DMS153 (cell line): Measurements from ENCODE around the gene RASGEF1C.

Experiments
- DNase-seq: peaks from one replicate; lab custom pipeline; 2025; lab: John Stamatoyannopoulos, UW

RASGEF1C gene

DNA sequence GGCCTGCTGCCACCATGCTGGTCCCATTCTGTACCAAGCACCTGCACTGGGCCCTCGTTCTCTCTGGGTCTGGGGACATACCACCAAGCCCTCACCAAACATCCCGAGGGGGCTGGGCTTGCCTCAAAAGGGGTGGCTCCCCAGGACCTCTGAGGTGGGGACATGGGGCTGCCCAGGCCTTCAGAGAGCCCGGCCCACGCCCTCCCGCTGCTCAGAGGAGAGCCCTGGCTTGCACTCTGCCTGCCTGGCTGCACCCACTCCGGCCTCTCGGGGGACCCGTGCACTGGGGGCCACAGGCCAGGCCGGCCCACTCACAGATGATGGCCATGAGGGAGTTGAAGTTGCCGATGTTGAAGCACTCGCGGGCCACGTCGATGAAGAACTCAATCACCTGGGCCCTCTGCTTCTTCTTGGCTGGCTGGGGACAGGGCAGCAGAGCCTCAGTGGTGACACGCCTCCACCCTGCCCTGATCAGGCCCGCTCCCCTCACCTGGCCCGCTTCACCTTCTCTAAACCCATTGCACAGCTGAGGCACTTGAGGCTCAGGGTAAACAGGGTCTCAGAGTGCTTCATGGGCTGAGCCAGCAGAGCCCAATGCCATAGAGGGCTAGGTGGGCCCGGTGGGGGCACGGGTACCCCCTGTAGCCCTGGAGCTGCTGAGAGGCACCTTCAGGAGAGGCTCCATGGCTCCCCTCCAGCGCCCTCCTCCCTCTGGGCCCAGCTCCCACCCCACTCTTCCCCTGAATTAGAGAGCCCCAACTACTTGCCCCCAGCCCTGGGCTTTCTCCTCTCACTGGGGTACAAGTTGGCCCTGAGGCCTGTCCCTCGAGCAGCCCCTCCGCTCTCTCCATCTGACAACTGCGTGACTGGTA, 89.7 kb downstream of the RASGEF1C start:
- no peak for DNase-seq

DNA sequence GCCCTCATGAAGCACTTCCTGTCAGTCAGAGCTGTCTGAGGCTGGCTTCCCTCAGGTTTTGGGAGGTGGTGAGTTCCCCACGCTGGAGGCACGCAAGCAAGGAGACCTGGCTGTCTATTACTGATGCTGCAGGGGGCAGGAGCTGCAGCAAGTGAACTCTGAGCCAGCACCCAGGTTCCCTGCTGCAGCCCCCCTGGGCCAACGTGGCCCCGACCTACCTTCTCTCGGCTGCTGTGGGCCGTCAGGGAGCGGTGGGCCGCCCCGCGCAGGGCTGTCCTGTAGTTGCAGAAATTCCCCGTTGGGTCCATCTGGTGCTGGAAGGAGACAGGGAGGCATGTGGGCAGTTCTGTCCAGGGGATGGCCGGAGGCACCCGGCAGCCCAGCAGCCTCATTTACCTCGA, 90.6 kb downstream of the RASGEF1C start:
- no peak for DNase-seq

DNA sequence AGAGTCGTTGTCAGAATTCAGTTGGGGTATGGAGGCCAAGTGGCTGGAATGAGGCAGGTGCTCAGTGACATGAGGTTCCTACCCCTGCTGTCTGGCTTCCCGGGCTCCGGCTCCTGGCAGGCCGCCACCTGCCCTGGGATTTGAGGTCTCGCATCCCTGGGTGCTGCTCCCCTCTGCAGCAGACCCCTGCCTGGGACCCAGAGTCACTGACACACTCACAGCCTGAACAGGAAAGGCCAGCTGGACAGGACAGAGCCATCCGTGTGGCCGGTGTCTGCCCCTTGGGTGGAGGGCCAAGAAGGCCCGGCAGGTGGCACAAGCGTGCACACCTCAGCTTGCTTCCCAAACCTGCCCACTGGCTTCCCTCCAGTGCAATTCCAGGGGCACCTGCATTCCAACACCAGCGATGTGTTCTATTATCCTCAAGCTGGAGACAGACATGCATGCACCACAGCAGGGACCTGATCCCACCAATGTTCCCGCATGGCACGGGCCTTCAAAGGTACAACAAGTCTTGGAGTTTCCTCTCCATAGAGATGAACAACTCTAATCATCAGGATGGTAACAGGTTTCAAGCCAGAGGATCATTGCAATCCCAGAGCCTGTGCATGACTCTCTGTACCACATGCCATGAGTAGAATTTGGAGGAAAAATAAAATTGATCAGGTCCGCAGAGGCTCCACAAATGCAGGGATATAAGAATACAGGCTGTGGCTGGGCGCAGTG, 91.8 kb downstream of the RASGEF1C start:
- no peak for DNase-seq

DNA sequence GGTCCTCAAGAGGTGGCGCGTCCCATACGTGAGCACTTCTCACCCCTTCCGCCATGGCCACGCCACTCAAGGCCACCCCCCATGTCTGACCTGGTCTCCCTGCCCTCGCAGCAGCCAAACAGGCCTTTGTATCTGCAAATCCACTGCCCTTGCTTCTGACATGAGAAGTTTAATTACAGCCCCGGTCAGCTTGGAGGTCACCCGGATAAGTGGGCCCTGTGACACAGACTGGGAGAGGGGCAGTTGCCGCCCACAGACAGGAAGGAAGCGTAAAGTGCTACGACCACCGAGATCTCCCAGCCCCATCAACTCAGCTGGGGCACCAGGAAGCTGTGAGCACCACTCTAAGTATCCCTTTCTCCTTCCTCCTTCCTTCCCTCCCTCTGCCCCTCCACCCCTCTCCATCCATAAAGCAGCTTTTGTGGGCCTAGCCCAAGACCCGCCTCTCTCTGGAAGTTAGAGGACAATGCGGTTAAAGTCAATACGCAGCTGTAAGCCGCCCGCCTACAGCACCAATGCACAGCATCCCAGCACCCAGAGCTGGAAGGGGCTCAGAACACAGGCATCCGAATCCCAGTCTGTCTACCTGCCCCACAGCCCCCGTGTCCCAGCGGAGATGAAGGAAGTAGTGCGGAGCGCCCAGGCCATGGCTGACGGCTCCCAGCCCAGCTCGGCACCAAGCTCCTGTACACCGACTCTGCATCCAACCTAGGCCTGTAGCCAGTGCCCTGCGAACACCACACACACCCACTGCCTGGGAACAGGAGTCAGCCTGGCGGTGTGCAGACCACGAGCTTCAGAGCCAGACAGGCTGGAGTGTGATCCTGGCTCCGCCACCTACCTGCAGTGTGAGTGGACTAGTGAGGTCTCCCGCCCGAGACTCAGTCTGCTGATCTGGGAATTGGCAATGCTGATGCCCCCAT, 92.7 kb downstream of the RASGEF1C start:
- DNase-seq = no peak

DNA sequence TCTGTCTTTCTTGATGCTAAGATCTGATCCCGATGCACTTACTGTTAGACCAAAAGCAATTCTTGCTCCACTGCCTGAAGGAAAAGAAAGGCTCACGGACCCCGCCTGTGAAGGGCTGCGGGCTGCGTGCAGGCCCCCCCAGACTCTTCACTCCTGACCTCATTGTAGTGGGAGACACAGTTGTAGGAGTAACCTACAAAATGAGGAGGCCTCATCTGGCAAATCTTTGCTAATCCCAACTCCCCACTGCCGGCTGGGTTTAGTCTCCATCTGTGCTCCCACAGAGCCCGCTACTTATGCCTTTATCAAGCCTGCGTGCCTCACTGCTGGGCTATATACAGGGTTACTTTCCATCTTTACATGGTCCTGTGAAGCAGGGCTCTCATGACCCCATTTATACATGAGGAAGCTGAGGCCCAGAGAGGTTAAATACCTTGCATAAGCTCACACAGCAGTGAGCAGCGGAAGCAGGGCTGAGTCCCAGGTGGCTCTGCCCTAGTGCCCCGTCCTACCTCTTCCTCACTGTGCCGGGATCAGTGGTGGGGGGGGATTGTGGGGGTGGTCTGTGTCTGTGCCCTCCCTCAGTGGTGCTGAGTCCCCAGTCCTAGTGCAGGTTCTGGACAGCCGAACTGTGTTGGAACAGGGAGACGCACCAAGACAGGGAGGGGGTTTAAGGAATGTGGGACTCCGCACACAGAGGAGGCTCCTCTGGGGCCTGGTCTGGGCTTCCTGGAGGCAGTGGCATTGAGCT, 93.5 kb downstream of the RASGEF1C start:
- DNase-seq = no peak

DNA sequence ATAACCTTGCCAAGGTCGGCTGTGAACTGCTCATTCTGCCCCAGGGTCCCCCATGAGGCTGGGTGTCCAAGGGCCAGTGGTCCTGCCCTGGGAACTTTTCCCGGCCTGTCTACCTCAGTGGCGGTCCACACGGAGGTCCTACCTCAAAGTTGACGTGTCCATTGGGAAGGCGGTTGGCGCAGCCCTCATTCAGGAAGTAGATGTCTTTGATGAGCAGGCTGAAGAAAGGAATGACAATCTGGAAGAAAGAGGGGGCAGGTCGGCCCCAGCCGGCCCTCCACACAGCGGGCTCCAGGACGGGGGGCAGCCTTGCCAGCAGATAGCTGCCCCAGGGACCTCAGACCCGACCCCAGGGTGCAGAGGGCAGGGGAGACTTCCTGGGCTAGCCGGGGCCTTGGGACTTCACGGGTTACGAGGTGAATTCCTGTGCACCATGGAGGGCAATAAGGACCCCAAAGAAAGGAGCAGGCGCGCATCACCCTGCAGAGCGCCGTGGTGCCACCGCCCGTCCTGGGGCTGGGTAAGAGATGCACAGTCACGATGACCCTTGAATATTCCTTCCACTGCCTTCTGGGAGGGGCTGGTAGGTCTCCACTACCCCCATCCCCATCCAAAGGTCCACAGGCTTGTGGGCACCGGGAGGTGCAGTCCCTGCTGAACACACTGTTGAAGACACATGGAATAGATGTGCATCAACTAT, 94.6 kb downstream of the RASGEF1C start:
- DNase-seq = no peak

DNA sequence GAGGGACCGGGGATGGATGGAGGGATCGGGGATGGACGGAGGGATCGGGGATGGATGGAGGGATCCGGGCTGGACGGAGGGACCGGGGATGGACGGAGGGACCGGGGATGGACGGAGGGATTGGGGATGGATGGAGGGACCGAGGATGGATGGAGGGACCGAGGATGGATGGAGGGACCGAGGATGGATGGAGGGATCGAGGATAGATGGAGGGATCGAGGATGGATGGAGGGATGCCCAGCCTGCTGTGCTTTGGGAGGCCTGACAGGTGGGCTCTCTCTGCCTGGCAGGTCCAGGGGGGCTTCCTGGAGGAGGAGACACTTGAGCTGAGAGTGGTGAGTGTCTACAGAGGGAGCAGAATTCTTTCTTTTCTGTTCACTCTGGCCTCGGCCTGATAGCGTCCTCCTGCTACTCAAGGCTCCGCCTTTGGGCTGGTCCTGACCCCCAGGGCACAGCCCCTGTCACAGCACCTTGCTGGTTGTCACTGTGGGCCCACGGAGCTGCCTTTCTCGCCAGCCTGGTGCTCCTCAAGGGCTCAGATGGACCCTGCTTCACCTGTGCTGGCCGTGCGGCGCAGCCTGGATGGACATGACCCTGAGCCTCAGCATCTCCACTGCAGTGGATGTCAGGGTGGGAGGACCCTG, 95.2 kb downstream of the RASGEF1C start:
- DNase-seq = no peak

DNA sequence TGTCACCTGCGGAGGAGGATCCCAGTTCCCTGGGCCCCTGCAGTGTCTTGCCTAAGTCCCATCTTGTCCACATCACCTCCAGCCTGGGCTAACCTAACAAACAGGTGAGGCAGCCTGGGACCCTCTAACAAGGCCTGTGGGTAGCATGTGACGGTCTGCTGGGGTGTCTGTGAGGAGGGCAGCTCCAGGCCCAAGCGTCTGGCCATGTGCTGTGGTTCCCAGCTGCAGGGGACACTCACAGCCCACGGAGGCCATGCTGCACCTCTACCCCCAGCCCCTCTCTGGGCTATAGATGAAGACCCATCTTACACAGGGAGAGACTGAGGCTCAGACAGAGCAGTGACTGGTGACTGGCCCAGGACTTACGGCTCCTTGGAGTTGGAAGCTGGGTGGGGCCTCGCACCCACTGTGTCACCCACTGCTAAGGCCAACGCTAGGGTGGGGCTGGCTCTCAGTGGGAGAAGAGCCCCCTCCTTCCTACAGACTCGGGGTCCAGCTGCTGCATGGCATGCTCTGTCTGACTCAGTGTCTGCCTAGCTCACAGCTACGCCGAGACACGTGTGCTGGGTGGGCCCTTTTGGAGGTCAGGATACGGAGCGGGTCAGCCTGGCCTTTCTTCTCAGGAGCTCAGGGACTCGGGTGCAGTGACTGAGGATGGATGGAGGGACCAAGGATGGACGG, 96.7 kb downstream of the RASGEF1C start:
- DNase-seq = no peak

DNA sequence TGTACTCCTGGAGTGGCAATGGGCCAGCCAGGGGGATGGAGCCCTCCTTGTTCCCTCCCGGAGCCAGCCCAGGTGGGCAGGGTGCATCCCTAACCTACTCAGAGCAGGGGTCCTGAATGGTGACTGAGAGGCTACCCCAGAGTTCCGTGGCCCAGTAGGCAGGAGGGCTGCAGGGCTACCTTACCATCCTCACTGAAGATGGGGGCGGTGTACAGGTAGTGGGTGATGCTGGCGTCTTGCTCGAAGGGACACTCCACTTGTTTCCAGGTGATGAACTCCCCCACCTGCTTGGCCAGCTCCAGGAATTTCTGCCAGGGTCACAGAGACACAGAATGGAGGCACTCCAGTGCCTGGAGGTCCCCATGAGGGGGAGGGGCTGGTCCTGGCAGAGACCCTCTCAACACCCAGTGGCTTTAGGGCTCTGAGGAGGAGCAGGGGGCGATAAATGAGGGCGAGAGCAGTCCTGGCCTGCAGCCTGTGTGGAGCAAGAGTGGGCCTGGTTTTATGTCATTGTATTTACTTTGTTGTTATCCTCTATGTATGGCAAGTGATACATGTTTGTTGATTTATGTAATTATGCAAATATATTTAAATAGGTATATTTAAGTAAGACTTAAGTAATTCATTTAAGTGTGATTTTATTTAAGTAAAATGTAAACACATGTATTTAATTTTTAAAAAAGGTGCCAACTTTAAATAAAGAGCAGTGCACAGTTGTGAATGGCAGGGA, 97.6 kb downstream of the RASGEF1C start:
- DNase-seq = no peak

DNA sequence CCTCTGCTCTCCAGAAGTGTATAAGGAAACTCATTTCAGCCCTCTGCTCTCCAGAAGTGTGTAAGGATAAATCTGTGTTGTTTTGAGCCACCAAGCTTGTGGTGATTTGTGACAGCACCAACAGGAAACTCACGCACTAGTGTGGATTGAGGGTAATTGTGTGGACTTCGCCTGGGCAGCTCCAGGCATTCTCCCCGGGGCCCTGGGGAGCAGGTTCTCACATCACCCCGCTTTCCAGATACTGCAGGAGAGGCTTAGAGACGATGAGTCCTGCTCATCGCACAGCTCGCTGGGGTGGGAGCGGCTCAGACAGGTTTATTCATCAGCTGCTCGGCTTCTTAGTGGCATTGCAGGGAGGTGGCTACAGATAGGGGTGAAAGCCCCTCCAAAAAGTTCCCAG, 99.1 kb downstream of the RASGEF1C start:
- DNase-seq = no peak

DNA sequence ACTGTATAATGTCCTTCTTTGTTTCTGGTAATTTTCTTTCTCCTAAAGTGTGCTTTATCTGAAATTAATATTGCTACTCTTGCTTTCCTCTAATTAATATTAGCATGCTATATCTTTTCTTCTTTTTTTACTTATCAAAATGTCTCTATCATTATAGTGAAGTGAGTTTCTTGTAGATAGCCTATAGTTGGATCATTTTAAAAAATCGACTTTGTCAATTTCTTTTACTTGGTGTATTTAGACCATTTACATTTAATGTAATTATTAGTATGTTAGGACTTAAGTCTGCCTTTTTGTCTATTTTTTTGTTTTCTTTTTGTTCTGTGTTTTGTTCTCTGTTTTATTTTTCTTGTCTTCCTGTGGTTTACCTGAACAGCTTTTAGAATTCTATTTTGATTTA, 102.0 kb downstream of the RASGEF1C start:
- no peak for DNase-seq

DNA sequence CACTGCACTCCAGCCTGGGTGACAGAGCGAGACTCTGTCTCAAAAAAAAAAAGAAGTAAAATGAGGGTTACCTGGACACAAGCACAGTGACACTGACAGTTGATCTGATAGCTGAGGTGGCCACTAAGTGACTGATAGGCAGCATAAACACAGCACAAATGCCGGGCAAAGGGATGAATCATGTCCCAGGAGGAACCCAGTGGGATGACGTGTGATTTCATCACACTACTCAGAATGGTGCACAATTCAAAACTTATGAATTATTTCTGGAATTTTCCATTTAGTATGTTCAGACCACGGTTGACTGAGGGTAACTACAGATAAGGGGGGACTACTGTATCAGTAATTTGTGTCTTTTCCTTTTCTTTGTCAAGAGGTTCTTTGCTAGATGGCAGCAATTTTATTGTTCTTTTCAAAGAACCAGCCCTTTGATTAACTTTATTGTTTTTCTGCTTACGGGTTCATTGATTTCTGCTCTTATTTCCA, 103.1 kb downstream of the RASGEF1C start:
- DNase-seq = no peak

DNA sequence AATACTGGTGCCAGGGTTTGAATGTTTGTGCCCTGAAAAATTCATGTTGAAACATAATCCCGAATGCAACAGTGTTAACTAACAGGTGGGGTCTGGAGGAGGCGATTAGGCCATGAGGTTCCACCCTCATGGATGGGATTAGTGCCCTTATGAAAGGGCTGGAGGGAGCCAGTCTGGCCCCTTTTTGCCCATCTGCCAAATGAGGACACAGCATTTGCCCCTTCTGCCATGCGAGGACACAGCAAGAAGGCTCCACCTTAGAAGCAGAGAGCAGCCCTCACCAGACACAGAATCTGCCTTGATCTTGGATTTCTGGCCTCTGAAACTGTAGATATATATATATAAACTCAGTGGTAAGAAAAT, 104.9 kb downstream of the RASGEF1C start:
- DNase-seq = no peak

DNA sequence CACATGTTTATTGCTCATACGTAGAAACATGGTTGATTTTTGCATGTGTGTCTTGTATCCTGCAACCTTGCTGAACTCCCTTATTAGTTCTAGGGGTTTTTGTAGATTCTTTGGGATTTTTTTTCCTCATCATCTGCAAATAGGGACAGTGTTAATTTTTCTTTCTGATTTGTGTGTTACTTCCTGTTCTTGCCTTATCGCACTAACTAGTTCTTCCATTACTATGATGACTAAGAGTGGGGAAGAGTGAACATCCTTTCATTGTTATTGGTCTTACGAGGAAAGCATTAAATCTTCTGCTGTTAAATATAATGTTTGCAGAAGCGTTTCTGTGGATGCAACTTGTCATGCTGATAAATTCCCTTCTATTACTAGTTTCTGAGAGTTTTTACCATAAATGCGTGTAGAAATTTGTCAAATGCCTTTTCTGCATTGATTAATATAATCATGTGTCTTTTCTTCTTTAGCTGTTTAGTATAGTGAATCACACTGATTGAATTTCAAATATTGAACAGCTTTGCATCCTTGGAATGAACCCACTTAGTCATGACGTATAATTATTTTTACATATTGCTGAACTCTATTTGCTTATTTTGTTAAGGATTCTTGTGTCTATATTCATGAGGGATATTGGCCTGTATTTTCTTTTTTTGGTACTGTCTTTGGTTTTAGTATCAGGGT, 105.4 kb downstream of the RASGEF1C start:
- DNase-seq = no peak

DNA sequence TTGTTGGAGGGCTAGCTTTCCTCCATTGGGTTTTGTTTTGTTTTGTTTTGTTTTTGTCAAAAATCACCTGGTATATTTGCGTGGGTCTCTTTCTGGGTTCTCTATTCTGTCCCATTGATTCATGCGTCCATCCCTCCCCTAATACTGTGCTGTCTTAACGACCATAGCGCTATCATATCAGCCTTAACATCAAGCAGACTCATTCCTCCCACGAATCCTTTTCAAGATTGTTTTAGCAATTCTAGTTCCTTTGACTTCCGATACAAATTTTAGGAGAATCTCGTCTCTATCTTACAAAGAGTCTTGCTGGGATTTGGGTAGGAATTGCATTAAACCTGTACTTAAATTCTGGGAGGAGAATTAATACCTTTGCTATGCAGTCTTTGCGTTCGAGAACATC, 106.4 kb downstream of the RASGEF1C start:
- DNase-seq = no peak

DNA sequence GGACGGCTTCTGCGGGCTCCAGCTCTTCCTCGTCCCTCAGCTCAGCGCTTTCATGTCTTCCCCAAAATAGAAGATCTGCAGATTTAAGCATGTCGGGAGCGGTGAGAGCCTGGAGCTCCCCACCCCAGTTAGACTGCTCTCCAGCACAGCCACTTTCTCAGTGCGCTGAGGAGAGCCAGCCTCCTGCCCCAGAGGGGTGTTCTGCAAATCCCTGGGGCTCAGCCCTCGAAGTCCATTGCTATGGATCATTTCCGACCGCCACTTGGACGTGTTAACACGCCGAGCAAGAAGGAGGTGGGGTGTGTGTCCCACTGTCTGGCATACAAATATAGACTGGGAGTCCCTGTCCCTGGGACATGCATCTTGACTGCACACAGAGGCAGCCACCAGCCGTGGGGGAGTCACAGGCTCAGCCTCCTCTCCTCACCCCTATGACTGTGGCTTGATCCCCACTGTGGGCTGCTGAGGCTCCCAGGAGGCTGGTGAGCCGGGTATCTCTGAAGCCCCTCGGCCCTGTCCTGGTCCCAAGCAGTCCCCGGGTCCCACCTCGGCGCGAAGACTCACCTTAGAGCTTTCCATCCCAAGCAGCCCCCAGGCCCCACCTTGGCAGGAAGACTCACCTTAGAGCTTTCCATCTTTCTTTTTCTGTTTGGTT, 107.4 kb downstream of the RASGEF1C start:
- DNase-seq = no peak

DNA sequence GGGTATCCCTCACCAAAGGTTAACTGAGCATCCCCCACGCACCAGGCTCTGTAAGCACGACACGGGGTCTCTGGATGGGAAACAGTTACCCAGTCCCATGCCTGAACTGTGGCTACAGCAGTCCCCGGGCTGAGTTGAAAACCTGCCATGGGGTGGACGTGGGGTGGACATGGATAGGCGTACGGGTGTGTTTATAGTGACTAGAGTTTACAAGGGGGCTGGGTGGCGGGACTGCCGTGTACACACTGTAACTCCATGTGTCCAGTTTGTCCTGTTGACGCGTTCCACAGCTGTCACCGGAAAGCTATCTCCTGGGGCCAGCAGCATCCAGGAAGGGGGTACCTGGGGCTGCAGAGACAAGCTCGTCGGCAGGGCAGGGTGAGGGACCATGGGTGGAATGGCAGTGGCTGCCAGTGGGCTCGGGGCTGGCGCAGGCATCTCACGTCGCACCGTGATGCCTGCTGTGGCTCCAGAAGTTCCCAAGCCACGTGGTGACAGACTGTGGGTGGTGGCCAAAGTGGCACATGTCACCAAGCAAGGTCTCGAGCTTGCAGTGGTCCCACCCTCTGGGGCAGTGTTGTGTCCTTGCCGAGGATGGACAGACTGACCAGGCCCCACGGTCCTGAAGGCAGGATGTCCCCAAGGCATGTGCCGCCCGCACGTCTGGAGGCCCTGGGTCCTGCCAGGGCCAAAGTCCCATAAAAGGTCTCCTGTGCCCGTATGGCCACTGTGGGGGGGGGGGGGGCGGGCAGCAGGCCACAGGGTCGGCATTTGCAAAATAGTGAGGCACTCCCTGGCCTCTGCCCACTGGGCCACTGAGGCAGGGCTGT, 108.2 kb downstream of the RASGEF1C start:
- no peak for DNase-seq
